ENCODE measurements around the gene TMEM42.

Gene TMEM42

GRCh38 chr3:44890258-44890657 is 28.5 kb downstream of the TMEM42 start:
- Histone ChIP-seq H3K4me3 (ENCODE audit: low read depth in 1 of 5, low read length in 5 of 5) (no peak overlapping the region), H3K27me3 (ENCODE audit: control insufficient read depth in 5 of 5, insufficient read depth in 4 of 5, low read length in 5 of 5) (peaks cover 0 to 9% (median 5%) of the 10 kb centered on the region in 5 donors), H3K4me1 (ENCODE audit: control insufficient read depth in 5 of 5, insufficient read depth in 5 of 5, low read length in 5 of 5) (no peaks in the 10 kb centered on the region), H3K9ac (ENCODE audit: low read length in 5 of 5) (no peak overlapping the region), H3K36me3 (ENCODE audit: control insufficient read depth in 5 of 5, insufficient read depth in 5 of 5, low read length in 5 of 5) (no peaks in the 10 kb centered on the region), H3K27ac (ENCODE audit: low read depth, low read length) (no peak overlapping the region), H3K9me3 (ENCODE audit: control insufficient read depth in 5 of 5, low read length in 5 of 5) (no peaks in the 10 kb centered on the region)

- Histone ChIP-seq H3K4me3 (ENCODE audit: low read depth in 1 of 5, low read length in 5 of 5) (no peak overlapping the region), H3K27ac (ENCODE audit: low read depth, low read length) (no peak overlapping the region), H3K9me3 (ENCODE audit: control insufficient read depth in 5 of 5, low read length in 5 of 5) (no peaks in the 10 kb centered on the region), H3K9ac (ENCODE audit: low read length in 5 of 5) (no peak overlapping the region), H3K4me1 (ENCODE audit: control insufficient read depth in 5 of 5, insufficient read depth in 5 of 5, low read length in 5 of 5) (no peaks in the 10 kb centered on the region), H3K27me3 (ENCODE audit: control insufficient read depth in 5 of 5, insufficient read depth in 4 of 5, low read length in 5 of 5) (peaks cover 0 to 5% (median 5%) of the 10 kb centered on the region in 5 donors), H3K36me3 (ENCODE audit: control insufficient read depth in 5 of 5, insufficient read depth in 5 of 5, low read length in 5 of 5) (no peaks in the 10 kb centered on the region)
Measured at GRCh38 chr3:44890852-44891251, 29.1 kb downstream of the TMEM42 start.

- Histone ChIP-seq H3K4me3 (ENCODE audit: low read depth in 1 of 5, low read length in 5 of 5) (no peak overlapping the region), H3K27ac (ENCODE audit: low read depth, low read length) (no peak overlapping the region)
Measured at GRCh38 chr3:44892689-44893088, 31.0 kb downstream of the TMEM42 start.

GRCh38 chr3:44893097-44893496 is 31.4 kb downstream of the TMEM42 start:
- Histone ChIP-seq H3K4me3 (ENCODE audit: low read depth in 1 of 5, low read length in 5 of 5) (no peak overlapping the region), H3K27me3 (ENCODE audit: control insufficient read depth in 5 of 5, insufficient read depth in 4 of 5, low read length in 5 of 5) (peaks cover 0 to 3% (median 0%) of the 10 kb centered on the region in 5 donors), H3K9me3 (ENCODE audit: control insufficient read depth in 5 of 5, low read length in 5 of 5) (no peaks in the 10 kb centered on the region), H3K36me3 (ENCODE audit: control insufficient read depth in 5 of 5, insufficient read depth in 5 of 5, low read length in 5 of 5) (no peaks in the 10 kb centered on the region), H3K27ac (ENCODE audit: low read depth, low read length) (no peak overlapping the region), H3K4me1 (ENCODE audit: control insufficient read depth in 5 of 5, insufficient read depth in 5 of 5, low read length in 5 of 5) (no peaks in the 10 kb centered on the region), H3K9ac (ENCODE audit: low read length in 5 of 5) (no peak overlapping the region)

More at GRCh38 chr3:44892689-44893088, 31.0 kb downstream of the TMEM42 start:
- Histone ChIP-seq H3K36me3 (ENCODE audit: control insufficient read depth in 5 of 5, insufficient read depth in 5 of 5, low read length in 5 of 5) (no peaks in the 10 kb centered on the region), H3K9me3 (ENCODE audit: control insufficient read depth in 5 of 5, low read length in 5 of 5) (no peaks in the 10 kb centered on the region), H3K4me1 (ENCODE audit: control insufficient read depth in 5 of 5, insufficient read depth in 5 of 5, low read length in 5 of 5) (no peaks in the 10 kb centered on the region), H3K9ac (ENCODE audit: low read length in 5 of 5) (no peak overlapping the region), H3K27me3 (ENCODE audit: control insufficient read depth in 5 of 5, insufficient read depth in 4 of 5, low read length in 5 of 5) (peaks cover 0 to 5% (median 0%) of the 10 kb centered on the region in 5 donors)

- Histone ChIP-seq H3K27me3 (ENCODE audit: control insufficient read depth in 5 of 5, insufficient read depth in 4 of 5, low read length in 5 of 5) (peaks cover 0 to 14% (median 6%) of the 10 kb centered on the region in 5 donors), H3K27ac (ENCODE audit: low read depth, low read length) (no peak overlapping the region), H3K9me3 (ENCODE audit: control insufficient read depth in 5 of 5, low read length in 5 of 5) (no peaks in the 10 kb centered on the region), H3K4me3 (ENCODE audit: low read depth in 1 of 5, low read length in 5 of 5) (no peak overlapping the region), H3K4me1 (ENCODE audit: control insufficient read depth in 5 of 5, insufficient read depth in 5 of 5, low read length in 5 of 5) (no peaks in the 10 kb centered on the region), H3K9ac (ENCODE audit: low read length in 5 of 5) (no peak overlapping the region), H3K36me3 (ENCODE audit: control insufficient read depth in 5 of 5, insufficient read depth in 5 of 5, low read length in 5 of 5) (no peaks in the 10 kb centered on the region)
Measured at GRCh38 chr3:44894485-44894884, 32.8 kb downstream of the TMEM42 start.

- Histone ChIP-seq H3K4me1 (ENCODE audit: control insufficient read depth in 5 of 5, insufficient read depth in 5 of 5, low read length in 5 of 5) (no peaks in the 10 kb centered on the region), H3K9ac (ENCODE audit: low read length in 5 of 5) (no peak overlapping the region), H3K27me3 (ENCODE audit: control insufficient read depth in 5 of 5, insufficient read depth in 4 of 5, low read length in 5 of 5) (peaks cover 5 to 30% (median 13%) of the 10 kb centered on the region in 5 donors)
Measured at GRCh38 chr3:44896440-44896839, 34.7 kb downstream of the TMEM42 start.

GRCh38 chr3:44899683-44900367 is 38.1 kb downstream of the TMEM42 start:
- H3K36me3 ChIP-seq (ENCODE audit: control insufficient read depth in 5 of 5, insufficient read depth in 5 of 5, low read length in 5 of 5): no peaks in the 10 kb centered on the region
- H3K9me3 ChIP-seq (ENCODE audit: control insufficient read depth in 5 of 5, low read length in 5 of 5): no peaks in the 10 kb centered on the region
- H3K9ac ChIP-seq (ENCODE audit: low read length in 5 of 5): no peak overlapping the region
- H3K4me3 ChIP-seq (ENCODE audit: low read depth in 1 of 5, low read length in 5 of 5): no peak overlapping the region
- H3K27me3 ChIP-seq (ENCODE audit: control insufficient read depth in 5 of 5, insufficient read depth in 4 of 5, low read length in 5 of 5): peaks cover 5 to 33% (median 23%) of the 10 kb centered on the region in 5 donors
- H3K27ac ChIP-seq (ENCODE audit: low read depth, low read length): no peak overlapping the region
- no peaks in the 10 kb centered on the region for H3K4me1 ChIP-seq (ENCODE audit: control insufficient read depth in 5 of 5, insufficient read depth in 5 of 5, low read length in 5 of 5)

More at GRCh38 chr3:44896440-44896839, 34.7 kb downstream of the TMEM42 start:
- no peak overlapping the region for H3K27ac ChIP-seq (ENCODE audit: low read depth, low read length)
- no peaks in the 10 kb centered on the region for H3K36me3 ChIP-seq (ENCODE audit: control insufficient read depth in 5 of 5, insufficient read depth in 5 of 5, low read length in 5 of 5)
- no peak overlapping the region for H3K4me3 ChIP-seq (ENCODE audit: low read depth in 1 of 5, low read length in 5 of 5)
- no peaks in the 10 kb centered on the region for H3K9me3 ChIP-seq (ENCODE audit: control insufficient read depth in 5 of 5, low read length in 5 of 5)

GRCh38 chr3:44902628-44903027 is 40.9 kb downstream of the TMEM42 start:
- Histone ChIP-seq H3K4me1 (ENCODE audit: control insufficient read depth in 5 of 5, insufficient read depth in 5 of 5, low read length in 5 of 5) (no peaks in the 10 kb centered on the region), H3K27ac (ENCODE audit: low read depth, low read length) (no peak overlapping the region), H3K9me3 (ENCODE audit: control insufficient read depth in 5 of 5, low read length in 5 of 5) (no peaks in the 10 kb centered on the region), H3K27me3 (ENCODE audit: control insufficient read depth in 5 of 5, insufficient read depth in 4 of 5, low read length in 5 of 5) (peaks cover 5 to 36% (median 27%) of the 10 kb centered on the region in 5 donors), H3K36me3 (ENCODE audit: control insufficient read depth in 5 of 5, insufficient read depth in 5 of 5, low read length in 5 of 5) (no peaks in the 10 kb centered on the region), H3K4me3 (ENCODE audit: low read depth in 1 of 5, low read length in 5 of 5) (no peak overlapping the region), H3K9ac (ENCODE audit: low read length in 5 of 5) (no peak overlapping the region)

- H3K9ac ChIP-seq (ENCODE audit: low read length in 5 of 5): no peak overlapping the region
- H3K27me3 ChIP-seq (ENCODE audit: control insufficient read depth in 5 of 5, insufficient read depth in 4 of 5, low read length in 5 of 5): peaks cover 5 to 39% (median 26%) of the 10 kb centered on the region in 5 donors
- no peaks in the 10 kb centered on the region for H3K36me3 ChIP-seq (ENCODE audit: control insufficient read depth in 5 of 5, insufficient read depth in 5 of 5, low read length in 5 of 5)
- H3K9me3 ChIP-seq (ENCODE audit: control insufficient read depth in 5 of 5, low read length in 5 of 5): no peaks in the 10 kb centered on the region
- no peak overlapping the region for H3K27ac ChIP-seq (ENCODE audit: low read depth, low read length)
- no peaks in the 10 kb centered on the region for H3K4me1 ChIP-seq (ENCODE audit: control insufficient read depth in 5 of 5, insufficient read depth in 5 of 5, low read length in 5 of 5)
- H3K4me3 ChIP-seq (ENCODE audit: low read depth in 1 of 5, low read length in 5 of 5): no peak overlapping the region
Measured at GRCh38 chr3:44903314-44903713, 41.6 kb downstream of the TMEM42 start.

- H3K36me3 ChIP-seq (ENCODE audit: control insufficient read depth in 5 of 5, insufficient read depth in 5 of 5, low read length in 5 of 5): no peaks in the 10 kb centered on the region
- H3K27ac ChIP-seq (ENCODE audit: low read depth, low read length): no peak overlapping the region
- H3K4me1 ChIP-seq (ENCODE audit: control insufficient read depth in 5 of 5, insufficient read depth in 5 of 5, low read length in 5 of 5): no peaks in the 10 kb centered on the region
- peaks cover 5 to 35% (median 21%) of the 10 kb centered on the region in 5 donors for H3K27me3 ChIP-seq (ENCODE audit: control insufficient read depth in 5 of 5, insufficient read depth in 4 of 5, low read length in 5 of 5)
- no peaks in the 10 kb centered on the region for H3K9me3 ChIP-seq (ENCODE audit: control insufficient read depth in 5 of 5, low read length in 5 of 5)
- H3K9ac ChIP-seq (ENCODE audit: low read length in 5 of 5): no peak overlapping the region
- H3K4me3 ChIP-seq (ENCODE audit: low read depth in 1 of 5, low read length in 5 of 5): no peak overlapping the region
Measured at GRCh38 chr3:44903751-44904150, 42.0 kb downstream of the TMEM42 start.

Data from subcutaneous abdominal adipose tissue (tissue), 5 donors.